Activated naive CD8-positive, alpha-beta T cell treated with anti-CD3 and anti-CD28 coated beads, Interleukin-2, amount 50 U/mL, for 16 hours (primary cell): ENCODE measurements around the gene SHMT2.
A peak's percentile ranks its signal among the peaks of the same experiment; 100 is the strongest.

Source experiments
- DNase-seq: peaks from one replicate; pipeline ENCODE4 v3.0.0-alpha.2; 2020; ENCODE audit warnings: low read depth, low spot score

The SHMT2 gene

DNA sequence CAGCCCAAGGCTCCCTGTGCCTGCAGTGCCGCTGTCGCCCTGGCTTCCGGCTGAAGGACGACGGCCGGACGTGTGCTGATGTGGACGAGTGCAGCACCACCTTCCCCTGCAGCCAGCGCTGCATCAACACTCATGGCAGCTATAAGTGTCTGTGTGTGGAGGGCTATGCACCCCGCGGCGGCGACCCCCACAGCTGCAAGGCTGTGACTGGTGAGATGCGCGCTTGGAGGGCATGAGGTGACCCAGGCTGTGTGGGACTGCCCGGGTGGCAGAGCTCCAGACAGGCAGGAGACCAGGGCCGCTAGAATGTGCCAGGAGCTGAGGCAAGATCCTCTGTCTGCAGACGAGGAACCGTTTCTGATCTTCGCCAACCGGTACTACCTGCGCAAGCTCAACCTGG, 32.6 kb upstream of the SHMT2 start:
- no peak for DNase-seq

DNA sequence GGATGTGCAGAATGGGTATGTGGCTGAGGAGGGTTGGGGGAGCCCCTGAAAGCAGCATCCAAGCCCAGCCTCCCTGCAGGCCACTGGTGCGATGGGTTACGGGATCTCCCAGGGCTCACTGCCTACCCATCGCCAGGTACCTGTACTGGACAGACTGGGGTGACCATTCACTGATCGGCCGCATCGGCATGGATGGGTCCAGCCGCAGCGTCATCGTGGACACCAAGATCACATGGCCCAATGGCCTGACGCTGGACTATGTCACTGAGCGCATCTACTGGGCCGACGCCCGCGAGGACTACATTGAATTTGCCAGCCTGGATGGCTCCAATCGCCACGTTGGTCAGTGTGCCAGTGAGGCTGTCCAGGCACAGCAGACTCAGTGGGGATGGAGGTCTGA, 31.2 kb upstream of the SHMT2 start:
- DNase-seq, result no peak

DNA sequence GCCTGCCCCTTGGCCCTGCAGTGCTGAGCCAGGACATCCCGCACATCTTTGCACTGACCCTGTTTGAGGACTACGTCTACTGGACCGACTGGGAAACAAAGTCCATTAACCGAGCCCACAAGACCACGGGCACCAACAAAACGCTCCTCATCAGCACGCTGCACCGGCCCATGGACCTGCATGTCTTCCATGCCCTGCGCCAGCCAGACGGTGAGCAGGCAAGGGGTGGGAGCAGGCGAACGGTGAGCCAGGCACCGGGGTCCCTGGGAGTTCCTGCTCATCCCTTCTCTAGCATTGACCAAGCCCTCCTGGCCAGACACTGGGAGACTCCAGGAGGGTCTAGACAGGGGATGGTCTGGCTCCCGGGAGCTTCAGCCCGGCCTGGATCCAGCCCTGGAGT, 30.3 kb upstream of the SHMT2 start:
- no peak for DNase-seq

DNA sequence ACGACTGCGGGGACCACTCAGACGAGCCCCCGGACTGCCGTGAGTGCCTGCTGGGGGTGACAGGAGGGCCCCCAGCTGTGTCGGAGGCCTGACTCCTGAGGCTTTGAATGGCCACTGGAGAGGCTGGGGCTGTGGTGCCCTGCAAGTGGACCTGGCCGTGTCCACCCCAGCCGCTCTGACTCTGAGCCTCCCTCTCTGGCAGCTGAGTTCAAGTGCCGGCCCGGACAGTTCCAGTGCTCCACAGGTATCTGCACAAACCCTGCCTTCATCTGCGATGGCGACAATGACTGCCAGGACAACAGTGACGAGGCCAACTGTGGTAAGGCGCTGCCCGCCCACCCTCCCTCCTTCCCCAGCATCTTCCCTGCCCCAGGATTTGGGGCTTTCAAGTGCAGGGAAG, 29.0 kb upstream of the SHMT2 start:
- DNase-seq, result no peak

DNA sequence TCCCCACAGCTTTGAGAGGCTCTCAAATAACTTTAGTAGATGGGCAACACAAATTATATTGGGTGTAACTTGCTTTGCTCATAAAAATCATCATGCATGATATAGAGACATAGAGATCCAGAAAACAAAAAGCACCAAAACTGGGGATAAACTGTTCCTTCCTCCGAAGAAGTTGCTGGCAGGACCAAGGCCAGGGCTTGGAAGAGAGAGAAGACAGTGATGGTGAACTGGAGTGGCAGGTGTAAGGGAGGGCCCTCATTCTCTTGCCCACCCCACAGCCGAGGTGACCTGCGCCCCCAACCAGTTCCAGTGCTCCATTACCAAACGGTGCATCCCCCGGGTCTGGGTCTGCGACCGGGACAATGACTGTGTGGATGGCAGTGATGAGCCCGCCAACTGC, 28.3 kb upstream of the SHMT2 start:
- no peak for DNase-seq

DNA sequence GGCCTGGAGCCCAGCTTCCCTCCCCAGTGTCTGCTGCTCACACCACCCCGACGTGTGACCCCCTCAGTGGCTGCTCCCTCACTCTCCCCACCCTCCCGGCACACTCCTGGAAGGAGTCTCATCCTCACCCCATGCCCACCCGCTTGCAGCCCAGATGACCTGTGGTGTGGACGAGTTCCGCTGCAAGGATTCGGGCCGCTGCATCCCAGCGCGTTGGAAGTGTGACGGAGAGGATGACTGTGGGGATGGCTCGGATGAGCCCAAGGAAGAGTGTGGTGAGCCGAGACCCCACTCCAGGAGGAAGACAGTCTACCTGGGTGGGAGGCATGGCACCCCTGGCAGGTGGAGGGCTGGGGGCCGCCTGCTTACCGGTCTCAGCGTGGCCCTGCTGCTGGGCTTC, 27.9 kb upstream of the SHMT2 start:
- DNase-seq, result no peak

DNA sequence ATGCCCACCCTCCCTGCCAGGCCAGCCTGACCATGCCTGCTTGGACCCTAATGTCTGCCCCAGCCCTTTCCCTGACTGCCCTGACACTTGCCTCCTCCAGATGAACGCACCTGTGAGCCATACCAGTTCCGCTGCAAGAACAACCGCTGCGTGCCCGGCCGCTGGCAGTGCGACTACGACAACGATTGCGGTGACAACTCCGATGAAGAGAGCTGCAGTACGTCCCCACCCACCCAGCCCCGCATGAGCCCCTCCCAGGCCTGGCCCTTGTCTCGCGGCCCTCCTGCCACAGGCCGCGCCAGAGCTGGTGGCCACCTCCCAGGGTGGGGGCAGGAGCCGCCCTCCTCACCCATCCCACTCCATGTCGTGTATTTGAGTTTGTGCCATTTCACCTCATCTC, 27.2 kb upstream of the SHMT2 start:
- no peak for DNase-seq

DNA sequence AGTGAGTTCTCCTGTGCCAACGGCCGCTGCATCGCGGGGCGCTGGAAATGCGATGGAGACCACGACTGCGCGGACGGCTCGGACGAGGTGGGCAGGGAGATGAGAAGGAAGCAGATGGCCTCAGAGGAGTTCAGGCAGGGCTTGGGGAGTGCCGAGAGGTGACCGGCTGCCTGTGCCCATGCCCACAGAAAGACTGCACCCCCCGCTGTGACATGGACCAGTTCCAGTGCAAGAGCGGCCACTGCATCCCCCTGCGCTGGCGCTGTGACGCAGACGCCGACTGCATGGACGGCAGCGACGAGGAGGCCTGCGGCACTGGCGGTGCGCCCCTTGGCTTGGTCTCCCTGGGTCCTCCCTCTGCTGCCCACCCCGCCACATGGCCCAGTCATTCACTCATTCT, 26.3 kb upstream of the SHMT2 start:
- DNase-seq, result no peak

DNA sequence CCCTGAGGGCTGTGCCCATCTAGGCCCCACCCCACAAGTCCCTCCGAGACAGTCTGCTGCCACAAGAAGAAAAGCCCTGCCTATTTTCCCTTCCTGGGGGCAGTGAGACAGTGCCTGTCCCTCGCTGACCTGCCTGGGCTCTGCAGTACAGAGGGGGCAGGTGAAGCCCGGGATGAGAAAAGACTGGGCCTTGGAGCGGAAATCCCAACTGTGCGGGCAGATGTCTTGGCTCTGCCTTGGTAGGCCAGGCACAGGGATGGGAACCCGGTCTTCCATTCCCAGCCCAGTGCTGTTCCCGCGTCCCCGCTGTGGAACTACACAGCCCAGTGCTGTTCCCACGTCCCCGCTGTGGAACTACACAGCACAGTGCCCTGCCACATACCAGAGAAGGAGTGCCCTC, 25.7 kb upstream of the SHMT2 start:
- DNase-seq, result no peak

DNA sequence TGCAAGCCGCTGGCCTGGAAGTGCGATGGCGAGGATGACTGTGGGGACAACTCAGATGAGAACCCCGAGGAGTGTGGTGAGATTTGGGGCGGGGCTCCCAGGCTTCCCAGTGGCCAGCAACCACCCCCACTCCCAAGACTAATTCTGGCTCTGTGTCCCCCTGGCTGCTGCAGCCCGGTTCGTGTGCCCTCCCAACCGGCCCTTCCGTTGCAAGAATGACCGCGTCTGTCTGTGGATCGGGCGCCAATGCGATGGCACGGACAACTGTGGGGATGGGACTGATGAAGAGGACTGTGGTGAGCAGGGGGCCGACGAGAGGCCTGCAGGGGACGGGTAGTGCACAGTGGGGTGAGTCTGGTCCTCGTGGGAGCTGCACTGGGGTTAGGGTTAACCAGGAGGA, 25.1 kb upstream of the SHMT2 start:
- no peak for DNase-seq

DNA sequence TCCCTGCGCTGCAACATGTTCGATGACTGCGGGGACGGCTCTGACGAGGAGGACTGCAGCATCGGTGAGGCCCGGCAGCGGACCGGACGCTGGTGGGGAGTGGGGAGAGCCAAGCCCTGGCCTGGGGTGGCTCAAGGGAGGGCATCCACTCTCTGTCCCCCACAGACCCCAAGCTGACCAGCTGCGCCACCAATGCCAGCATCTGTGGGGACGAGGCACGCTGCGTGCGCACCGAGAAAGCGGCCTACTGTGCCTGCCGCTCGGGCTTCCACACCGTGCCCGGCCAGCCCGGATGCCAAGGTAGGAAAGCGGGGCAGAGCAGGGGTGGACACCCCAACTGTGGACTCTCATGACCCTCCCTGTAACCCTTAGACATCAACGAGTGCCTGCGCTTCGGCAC, 24.3 kb upstream of the SHMT2 start:
- DNase-seq, result no peak

DNA sequence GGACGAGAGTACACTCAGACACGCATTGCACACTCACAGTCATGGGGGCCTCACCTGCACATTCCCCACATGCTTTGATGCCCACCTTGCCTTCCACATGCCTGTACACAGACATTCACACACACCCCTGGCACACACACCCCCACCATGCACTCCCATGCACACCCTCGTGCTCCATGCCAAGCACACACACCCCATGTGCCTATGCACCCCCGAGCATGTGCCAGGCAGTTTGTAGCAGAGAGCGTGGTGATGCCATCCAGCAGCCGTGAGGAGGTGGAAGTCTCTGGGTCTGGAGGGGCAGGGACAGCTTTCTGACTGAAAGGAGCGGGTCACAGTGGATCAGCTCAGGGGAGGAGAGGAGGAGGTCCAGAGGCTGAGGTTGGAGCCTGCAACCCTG, 23.6 kb upstream of the SHMT2 start:
- DNase-seq, result no peak

DNA sequence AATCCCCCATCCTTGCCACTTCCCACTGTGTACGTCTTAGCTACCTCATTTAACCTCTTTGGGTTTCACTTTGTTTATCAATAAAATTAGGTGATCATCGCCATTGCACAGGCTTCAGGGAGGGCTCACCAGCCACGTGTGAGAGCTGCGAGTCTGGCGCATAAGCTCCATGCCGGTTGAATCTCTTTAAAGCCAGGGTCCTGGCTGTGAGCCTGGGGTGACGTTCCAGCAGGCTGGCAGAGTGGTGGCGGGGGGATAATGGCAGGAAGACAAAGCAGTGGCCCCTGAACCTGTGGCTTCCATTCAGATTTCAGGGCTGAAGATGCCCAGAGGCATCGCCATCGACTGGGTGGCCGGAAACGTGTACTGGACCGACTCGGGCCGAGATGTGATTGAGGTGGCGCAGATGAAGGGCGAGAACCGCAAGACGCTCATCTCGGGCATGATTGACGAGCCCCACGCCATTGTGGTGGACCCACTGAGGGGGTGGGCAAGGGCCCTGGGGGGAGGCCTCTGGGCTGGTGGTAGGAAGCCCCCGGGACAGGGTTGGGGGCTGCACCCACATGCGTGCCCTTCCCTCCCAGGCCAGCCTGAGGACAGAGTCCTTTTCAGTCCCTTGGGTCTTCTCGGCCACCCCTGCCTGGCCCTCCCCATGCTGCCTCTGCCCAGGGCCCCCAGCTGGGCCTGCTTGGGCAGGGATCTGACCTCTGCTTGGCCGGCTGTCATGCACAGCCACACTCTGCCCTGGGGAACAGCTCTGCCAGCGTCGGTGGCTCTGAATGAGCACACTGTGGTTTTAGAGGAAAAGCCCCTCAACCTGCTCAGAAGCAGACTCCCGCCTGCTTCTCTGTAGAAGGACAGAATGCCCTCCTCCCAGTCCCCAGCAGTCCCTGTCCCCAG, 21.5 kb upstream of the SHMT2 start:
- DNase-seq, result no peak

DNA sequence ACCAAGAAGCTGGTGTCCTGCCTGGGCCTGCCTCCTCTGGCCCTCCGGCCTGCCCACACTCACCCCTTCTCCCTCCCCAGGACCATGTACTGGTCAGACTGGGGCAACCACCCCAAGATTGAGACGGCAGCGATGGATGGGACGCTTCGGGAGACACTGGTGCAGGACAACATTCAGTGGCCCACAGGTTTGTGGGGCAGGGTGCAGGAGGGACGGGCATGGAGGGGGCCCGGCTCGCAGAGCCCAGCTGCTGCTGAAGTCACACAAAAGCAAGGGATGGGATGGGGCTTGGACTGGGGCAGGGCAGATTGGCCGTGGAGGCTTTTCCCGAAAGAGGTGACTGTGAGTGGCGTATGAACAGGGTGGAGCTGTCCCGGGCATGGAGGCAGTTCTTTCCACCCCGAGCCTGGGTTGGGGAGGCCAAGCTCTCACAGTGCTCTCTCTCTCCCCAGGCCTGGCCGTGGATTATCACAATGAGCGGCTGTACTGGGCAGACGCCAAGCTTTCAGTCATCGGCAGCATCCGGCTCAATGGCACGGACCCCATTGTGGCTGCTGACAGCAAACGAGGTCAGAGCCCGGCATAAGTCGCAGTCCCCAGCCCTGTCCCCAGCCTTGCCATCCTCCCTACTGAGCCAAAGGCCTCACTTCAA, 20.8 kb upstream of the SHMT2 start:
- no peak for DNase-seq

DNA sequence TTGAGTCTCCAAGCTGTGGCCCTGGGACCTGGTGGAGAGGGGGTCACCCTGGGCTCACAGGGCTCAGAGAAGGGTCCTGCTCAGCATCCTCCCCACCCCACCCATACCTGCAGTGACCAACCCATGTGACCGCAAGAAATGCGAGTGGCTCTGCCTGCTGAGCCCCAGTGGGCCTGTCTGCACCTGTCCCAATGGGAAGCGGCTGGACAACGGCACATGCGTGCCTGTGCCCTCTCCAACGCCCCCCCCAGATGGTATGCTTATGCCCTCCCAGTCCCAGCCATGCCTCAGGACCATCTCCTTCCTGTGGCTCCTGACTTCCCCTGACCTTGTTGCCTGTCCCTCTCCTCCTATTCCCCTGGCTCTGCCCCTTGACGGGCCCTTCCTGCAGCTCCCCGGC, 19.6 kb upstream of the SHMT2 start:
- no peak for DNase-seq

DNA sequence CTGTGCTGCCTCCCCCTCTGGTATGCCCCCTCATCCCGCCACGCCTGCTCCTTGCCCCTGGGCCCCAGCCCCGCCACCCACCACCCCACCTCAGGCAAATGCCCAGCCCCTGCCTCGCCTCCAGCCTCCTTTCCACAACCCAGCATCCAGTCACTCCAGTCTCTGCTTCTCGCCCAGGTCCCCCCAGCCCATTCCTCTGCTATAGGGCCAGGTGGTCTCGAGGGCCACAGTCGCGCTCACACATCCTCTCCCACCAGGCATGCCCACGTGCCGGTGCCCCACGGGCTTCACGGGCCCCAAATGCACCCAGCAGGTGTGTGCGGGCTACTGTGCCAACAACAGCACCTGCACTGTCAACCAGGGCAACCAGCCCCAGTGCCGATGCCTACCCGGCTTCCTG, 19.1 kb upstream of the SHMT2 start:
- no peak for DNase-seq

DNA sequence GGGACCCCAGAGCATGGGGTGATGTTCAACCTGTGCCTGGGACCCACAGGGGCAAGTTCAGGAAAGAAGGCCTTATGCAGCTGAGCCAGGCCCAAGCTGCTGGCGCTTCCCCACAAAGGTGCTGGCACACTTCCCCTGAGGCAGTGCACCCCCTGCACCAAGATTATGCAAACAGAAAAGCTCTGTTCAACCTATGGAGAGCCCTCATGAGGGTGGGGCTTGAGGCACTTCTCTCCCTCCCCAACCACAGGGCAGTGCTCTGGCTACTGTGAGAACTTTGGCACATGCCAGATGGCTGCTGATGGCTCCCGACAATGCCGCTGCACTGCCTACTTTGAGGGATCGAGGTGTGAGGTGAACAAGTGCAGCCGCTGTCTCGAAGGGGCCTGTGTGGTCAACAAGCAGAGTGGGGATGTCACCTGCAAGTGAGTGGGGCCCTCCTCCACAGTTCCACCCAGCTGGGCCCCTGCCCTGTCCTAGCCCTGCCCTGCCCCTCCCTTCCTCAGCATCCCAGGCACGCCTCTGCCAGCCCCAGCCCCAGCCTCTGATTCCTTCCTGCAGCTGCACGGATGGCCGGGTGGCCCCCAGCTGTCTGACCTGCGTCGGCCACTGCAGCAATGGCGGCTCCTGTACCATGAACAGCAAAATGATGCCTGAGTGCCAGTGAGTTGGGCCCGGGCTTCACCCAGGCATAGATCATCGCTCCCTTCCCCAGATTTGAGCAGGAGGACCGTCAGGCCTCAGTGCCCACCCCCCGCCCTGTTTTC, 18.4 kb upstream of the SHMT2 start:
- no peak for DNase-seq

DNA sequence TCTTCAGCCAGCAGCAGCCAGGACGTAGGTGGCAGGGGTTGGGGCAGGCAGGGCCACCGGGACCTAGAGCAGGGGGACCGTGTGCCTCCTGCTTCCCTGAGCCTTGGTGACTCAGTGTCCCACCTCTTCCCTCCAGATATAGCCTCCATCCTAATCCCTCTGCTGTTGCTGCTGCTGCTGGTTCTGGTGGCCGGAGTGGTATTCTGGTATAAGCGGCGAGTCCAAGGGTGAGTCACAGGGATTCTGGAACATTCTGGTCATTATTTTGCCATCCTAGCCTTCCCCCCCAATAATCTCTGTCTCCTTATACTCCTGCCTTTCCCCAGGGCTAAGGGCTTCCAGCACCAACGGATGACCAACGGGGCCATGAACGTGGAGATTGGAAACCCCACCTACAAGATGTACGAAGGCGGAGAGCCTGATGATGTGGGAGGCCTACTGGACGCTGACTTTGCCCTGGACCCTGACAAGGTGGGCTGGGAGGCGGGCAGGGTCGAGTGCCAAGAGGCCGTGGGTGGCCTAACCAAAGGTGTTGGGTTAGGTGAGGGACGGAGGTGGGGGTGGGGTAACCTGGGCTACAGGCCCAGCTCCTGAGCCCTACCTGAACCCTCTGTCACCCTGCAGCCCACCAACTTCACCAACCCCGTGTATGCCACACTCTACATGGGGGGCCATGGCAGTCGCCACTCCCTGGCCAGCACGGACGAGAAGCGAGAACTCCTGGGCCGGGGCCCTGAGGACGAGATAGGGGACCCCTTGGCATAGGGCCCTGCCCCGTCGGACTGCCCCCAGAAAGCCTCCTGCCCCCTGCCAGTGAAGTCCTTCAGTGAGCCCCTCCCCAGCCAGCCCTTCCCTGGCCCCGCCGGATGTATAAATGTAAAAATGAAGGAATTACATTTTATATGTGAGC, 17.5 kb upstream of the SHMT2 start:
- no peak for DNase-seq

DNA sequence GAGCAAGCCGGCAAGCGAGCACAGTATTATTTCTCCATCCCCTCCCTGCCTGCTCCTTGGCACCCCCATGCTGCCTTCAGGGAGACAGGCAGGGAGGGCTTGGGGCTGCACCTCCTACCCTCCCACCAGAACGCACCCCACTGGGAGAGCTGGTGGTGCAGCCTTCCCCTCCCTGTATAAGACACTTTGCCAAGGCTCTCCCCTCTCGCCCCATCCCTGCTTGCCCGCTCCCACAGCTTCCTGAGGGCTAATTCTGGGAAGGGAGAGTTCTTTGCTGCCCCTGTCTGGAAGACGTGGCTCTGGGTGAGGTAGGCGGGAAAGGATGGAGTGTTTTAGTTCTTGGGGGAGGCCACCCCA, 16.8 kb upstream of the SHMT2 start:
- DNase-seq, result no peak

DNA sequence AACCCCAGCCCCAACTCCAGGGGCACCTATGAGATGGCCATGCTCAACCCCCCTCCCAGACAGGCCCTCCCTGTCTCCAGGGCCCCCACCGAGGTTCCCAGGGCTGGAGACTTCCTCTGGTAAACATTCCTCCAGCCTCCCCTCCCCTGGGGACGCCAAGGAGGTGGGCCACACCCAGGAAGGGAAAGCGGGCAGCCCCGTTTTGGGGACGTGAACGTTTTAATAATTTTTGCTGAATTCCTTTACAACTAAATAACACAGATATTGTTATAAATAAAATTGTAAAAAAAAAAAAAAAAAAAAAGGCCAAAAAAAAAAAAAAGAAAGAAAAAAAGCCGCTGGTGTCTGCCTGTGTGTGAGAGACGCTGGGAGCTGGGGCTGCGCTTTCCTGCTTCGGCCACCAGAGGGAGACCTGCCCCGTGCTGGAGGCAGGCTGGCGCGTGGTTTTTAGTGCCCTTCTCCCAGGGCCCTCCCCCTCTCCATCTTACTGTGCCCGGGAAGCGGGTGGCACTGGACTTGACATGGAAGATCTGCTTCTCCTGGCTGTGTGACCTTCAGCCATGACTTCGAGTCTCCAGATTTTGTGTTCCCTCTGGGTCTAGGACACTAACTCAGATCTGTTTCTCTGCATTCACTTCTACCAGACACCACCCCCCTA, 16.3 kb upstream of the SHMT2 start:
- DNase-seq, result peak; percentile 73

DNA sequence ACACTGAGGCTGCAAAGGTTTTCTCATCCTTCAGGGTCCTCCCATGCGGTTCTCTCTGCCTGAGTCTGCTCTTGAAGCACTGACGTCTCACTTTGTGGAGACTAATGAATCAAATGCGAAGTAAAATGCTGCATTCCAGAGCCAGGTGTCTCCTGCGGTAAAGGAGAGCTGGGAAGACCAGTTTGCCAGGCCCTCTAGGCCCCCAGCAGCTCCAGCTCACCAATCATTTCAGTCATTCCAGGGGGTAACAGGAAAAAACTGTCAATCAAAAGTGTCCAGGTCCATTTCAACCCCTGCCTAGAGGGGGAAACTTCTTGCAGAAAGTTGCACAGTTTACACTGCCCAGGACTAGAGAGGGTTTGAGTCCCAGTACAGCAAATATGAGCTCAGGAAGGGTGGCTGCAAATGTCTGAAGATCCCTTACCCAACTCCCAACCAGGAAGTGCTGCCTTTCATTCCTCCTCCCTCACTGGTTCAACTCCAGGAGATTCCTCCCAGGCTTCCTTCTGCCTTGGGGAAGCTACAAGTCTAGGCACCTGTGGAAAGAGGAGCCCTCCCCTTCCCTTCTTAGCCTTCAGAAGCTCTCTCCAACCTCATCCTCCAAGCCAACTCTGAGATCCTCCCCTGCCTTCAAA, 15.6 kb upstream of the SHMT2 start:
- DNase-seq, result no peak
